AG04449 (cell line): ENCODE measurements around the gene METTL2A.
"Not testable (repeated sequence)": the region's sequence is repeated elsewhere in the genome, so short reads cannot be mapped to it uniquely, and the experiment has no call there.

Experiments used
- CTCF ChIA-PET: fragments of 350-600 bp; formaldehyde crosslinking; extraction: SDS; loops from one replicate; lab custom pipeline; 2021; ENCODE audit warnings: antibody characterized with exemption; lab: Yijun Ruan, JAX
- POLR2A ChIA-PET: fragments of 400-600, 350-600 bp; formaldehyde crosslinking; extraction: SDS; loops from one replicate; lab custom pipeline; 2020; ENCODE audit warnings: antibody characterized with exemption, inconsistent platforms; lab: Yijun Ruan, JAX
- DNase-seq: peaks from one replicate; pipeline ENCODE4 v3.0.0-alpha.2; 2010; ENCODE audit warnings: low read depth, low spot score
- H3K4me3 ChIP-seq: 2 replicates; pipeline ENCODE4 v1.5.1; 2011; ENCODE audit warnings: low read depth, mild to moderate bottlenecking, control low read depth, low read length

METTL2A gene

DNA sequence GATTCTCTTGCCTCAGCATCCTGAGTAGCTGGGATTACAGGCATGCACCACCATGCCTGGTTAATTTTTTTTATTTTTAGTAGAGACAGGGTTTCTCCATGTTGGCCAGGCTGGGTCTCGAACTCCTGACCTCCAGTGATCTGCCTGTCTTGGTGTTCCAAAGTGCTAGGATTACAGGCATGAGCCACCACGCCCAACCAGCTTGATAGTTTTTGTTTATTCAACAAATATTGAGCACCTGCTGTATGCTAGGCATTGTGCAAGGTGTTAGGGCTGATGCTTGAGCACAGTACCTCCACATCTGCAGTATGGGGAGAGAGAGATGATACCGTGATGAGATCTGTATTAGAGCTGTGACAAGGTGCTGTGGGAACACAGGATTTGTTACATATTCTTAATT lies 58.9 kb downstream of the METTL2A start:
- H3K4me3 ChIP-seq, POLR2A ChIA-PET, CTCF ChIA-PET, DNase-seq: not testable (repeated sequence)

DNA sequence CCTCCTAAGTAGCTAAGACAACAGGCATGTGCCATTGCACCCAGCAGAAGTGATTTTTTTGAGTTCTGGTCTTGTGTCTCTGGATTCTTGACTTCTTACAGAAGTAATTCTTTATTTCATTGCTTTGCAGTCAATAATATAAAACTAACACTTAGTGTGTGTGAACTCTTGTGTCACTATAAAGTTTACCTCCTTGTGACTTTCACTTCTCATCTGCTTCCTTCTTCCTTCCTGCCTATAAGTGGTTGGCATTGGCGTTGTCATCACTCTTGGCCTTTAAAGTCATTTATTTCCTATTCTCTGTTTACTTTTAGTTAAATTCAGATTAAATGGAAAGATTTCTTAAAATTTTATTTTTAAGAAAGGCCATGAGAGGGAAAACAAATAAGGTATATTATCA lies 67.3 kb downstream of the METTL2A start:
- DNase-seq, POLR2A ChIA-PET, H3K4me3 ChIP-seq, CTCF ChIA-PET: not testable (repeated sequence)

DNA sequence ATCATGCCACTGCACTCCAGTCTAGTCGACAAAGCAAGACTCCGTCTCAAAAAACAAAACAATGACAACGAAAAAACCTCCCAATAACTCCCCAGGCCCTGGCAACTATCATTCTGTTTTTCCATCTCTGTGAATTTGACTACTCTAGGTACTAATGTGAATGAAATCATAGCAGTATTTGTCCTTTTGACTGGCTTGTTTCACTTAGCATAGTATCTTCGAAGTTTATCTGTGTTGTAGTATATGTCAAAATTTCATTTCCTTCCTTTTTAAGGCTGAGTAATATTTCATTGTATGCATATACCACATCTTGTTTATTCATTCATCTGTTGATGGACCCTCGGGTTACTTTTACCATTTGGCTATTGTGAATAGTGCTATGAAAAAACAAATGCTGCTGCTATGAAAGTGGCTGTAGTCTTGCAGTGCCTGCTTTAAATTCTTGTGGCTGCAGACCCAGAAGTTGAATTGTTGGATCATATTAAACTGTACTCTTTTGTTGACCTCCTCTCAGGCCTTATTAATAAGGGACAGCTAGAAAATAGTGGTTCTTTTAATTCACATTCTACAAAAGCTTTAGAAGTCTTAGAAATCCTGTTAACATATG lies 69.5 kb downstream of the METTL2A start:
- CTCF ChIA-PET, DNase-seq, POLR2A ChIA-PET, H3K4me3 ChIP-seq: not testable (repeated sequence)

DNA sequence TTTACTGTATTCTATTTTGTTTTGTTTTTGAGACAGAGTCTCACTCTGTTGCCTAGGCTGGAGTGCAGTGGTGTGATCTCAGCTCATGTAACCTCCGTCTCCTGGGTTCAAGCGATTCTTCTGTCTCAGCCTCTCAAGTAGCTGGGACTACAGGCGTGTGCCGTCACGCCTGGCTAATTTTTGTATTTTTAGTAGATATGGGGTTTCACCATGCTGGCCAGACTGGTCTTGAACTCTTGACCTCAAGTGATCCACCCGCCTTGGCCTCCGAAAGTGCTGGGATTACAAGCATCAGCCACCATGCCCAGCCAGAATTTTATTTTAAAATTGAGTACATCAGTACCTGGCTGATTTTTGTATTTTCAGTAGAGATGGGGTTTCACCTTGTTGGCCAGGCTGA lies 70.4 kb downstream of the METTL2A start:
- H3K4me3 ChIP-seq, POLR2A ChIA-PET, DNase-seq, CTCF ChIA-PET: not testable (repeated sequence)

DNA sequence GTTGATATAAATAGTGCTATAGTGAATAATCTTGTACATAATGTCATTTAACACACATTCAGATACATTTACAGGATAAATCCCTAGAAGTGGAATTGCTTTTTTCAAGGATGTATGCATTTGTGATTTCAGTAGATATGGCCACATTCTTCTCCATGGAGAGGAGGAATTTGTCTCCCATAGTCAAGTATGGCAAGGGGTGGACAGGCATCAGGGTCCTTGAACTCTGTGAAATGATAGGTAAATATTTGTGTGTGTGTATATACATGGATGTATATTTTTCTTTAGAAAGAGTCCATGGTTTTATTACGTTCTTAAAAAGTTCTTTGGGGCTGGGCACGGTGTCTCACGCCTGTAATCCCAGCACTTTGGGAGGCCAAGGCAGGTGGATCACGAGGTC lies 72.6 kb downstream of the METTL2A start:
- H3K4me3 ChIP-seq, POLR2A ChIA-PET, DNase-seq, CTCF ChIA-PET: not testable (repeated sequence)

DNA sequence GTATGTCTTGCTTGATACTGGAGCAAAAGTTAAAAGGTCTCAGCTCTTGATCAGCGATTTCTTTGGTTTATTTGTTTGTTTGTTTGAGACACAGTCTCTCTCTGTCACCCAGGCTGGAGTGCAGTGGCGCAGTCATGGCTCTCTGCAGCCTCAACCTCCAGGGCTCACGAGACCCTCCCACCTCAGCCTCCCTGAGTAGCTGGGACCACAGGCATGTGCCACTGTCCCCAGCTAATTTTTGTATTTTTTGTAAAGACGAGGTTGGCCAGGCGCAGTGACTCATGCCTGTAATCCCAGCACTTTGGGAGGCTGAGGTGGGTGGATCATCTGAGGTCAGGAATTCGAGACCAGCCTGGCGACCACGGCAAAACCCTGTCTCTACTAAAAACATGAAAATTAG lies 75.1 kb downstream of the METTL2A start:
- DNase-seq, POLR2A ChIA-PET, CTCF ChIA-PET, H3K4me3 ChIP-seq: not testable (repeated sequence)
